Muscle layer of colon (tissue), 2 donors: ENCODE results near the gene HAL.
A peak's percentile ranks its signal among the peaks of the same experiment; 100 is the strongest.

ENCODE experiments used
- H3K27ac ChIP-seq: one replicate; pipeline ENCODE4 v1.7.0; 2013; ENCODE audit warnings: low read depth, mild to moderate bottlenecking, low read length, moderate library complexity
- H3K27me3 ChIP-seq, 2 donors: one replicate each; pipeline ENCODE4 v1.7.0; 2013; ENCODE audit warnings: low read length in 2 of 2, mild to moderate bottlenecking in 2 of 2; ENCODE audit not compliant: insufficient read depth in 2 of 2, control insufficient read depth in 1 of 2
- H3K36me3 ChIP-seq: one replicate; pipeline ENCODE4 v1.7.0; 2013; ENCODE audit warnings: mild to moderate bottlenecking, low read length; ENCODE audit not compliant: insufficient read depth
- H3K4me1 ChIP-seq: one replicate; pipeline ENCODE4 v1.7.0; 2013; ENCODE audit warnings: mild to moderate bottlenecking, low read length; ENCODE audit not compliant: insufficient read depth
- H3K4me3 ChIP-seq, 2 donors: one replicate each; pipeline ENCODE4 v1.7.0; 2013; ENCODE audit warnings: low read length in 2 of 2, low read depth in 1 of 2, mild to moderate bottlenecking in 1 of 2, moderate library complexity in 1 of 2
- H3K9ac ChIP-seq: one replicate; pipeline ENCODE4 v1.7.0; 2013; ENCODE audit warnings: low read length
- H3K9me3 ChIP-seq: one replicate; pipeline ENCODE4 v1.7.0; 2013; ENCODE audit warnings: mild to moderate bottlenecking, low read length
- donor health status: abdominal sarcoma.
- donor health status: Adenocarcinoma of cecum.

The HAL gene

DNA sequence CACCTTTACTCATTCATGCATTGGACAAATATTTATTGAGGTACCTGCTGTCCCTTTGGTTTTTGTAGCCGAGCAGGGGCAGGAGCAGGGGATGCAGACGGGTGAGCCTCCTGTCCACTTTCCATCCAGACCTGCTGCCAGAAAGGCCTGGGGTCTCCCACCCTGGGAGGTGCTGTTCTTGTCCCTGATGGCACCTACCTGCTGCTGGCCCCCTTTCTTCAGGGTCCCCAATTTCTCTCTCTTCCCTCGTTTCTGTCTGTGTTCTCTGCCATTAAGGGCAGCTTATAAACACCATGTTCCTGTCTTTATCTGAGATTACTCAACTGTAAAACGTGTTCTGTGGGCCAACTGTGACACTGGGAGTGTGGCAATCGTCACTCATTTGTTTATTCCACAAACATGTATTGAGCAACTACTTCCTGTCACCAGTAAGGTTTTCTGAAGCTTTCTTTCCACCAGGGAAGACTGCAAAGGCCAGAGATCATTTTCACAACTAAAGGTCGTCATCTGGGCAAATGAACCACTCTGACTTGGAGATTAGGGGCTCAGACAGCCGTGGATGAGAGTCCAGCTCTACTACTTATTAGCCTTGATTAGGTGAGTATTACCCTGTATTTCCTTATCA lies at the start of gene HAL:
Gene HAL, minus strand, starts transcription at position 311 of the 625 bp plus-strand sequence. CDS start 434 bp downstream, outside the sequence.
- Histone ChIP-seq H3K36me3 (peaks cover 5% of the 10 kb centered on the region), H3K4me1 (no peaks in the 10 kb centered on the region), H3K4me3 (no peak within 1 kb of the TSS), H3K27ac (no peak within 1 kb of the TSS), H3K9me3 (no peaks in the 10 kb centered on the region), H3K27me3 (no peaks in the 10 kb centered on the region), H3K9ac (no peak within 1 kb of the TSS)

GRCh38 chr12:96045566-96045965 lies 49.4 kb upstream of the HAL start:
- no peaks in the 10 kb centered on the region for H3K4me1 ChIP-seq
- H3K9me3 ChIP-seq = no peaks in the 10 kb centered on the region
- no peaks in the 10 kb centered on the region for H3K27me3 ChIP-seq
- H3K27ac ChIP-seq = no peak overlapping the region
- H3K9ac ChIP-seq = no peak overlapping the region
- H3K4me3 ChIP-seq = no peak overlapping the region
- no peaks in the 10 kb centered on the region for H3K36me3 ChIP-seq

- H3K27ac ChIP-seq = no peak overlapping the region
- no peaks in the 10 kb centered on the region for H3K4me1 ChIP-seq
- no peaks in the 10 kb centered on the region for H3K27me3 ChIP-seq
- no peak overlapping the region for H3K9ac ChIP-seq
- no peaks in the 10 kb centered on the region for H3K9me3 ChIP-seq
- H3K36me3 ChIP-seq = no peaks in the 10 kb centered on the region
- H3K4me3 ChIP-seq = no peak overlapping the region
Observed at GRCh38 chr12:96044943-96045290, 48.8 kb upstream of the HAL start.

- H3K9ac ChIP-seq = no peak overlapping the region
- no peaks in the 10 kb centered on the region for H3K36me3 ChIP-seq
- no peak overlapping the region for H3K4me3 ChIP-seq
- no peaks in the 10 kb centered on the region for H3K27me3 ChIP-seq
- H3K27ac ChIP-seq = no peak overlapping the region
- no peaks in the 10 kb centered on the region for H3K4me1 ChIP-seq
- H3K9me3 ChIP-seq = no peaks in the 10 kb centered on the region
Observed at GRCh38 chr12:96044017-96044942, 48.1 kb upstream of the HAL start.

GRCh38 chr12:96041181-96041580 lies 45.0 kb upstream of the HAL start:
- Histone ChIP-seq H3K36me3 (no peaks in the 10 kb centered on the region), H3K9me3 (no peaks in the 10 kb centered on the region), H3K4me3 (no peak overlapping the region), H3K27me3 (no peaks in the 10 kb centered on the region), H3K27ac (no peak overlapping the region), H3K4me1 (no peaks in the 10 kb centered on the region), H3K9ac (no peak overlapping the region)

DNA sequence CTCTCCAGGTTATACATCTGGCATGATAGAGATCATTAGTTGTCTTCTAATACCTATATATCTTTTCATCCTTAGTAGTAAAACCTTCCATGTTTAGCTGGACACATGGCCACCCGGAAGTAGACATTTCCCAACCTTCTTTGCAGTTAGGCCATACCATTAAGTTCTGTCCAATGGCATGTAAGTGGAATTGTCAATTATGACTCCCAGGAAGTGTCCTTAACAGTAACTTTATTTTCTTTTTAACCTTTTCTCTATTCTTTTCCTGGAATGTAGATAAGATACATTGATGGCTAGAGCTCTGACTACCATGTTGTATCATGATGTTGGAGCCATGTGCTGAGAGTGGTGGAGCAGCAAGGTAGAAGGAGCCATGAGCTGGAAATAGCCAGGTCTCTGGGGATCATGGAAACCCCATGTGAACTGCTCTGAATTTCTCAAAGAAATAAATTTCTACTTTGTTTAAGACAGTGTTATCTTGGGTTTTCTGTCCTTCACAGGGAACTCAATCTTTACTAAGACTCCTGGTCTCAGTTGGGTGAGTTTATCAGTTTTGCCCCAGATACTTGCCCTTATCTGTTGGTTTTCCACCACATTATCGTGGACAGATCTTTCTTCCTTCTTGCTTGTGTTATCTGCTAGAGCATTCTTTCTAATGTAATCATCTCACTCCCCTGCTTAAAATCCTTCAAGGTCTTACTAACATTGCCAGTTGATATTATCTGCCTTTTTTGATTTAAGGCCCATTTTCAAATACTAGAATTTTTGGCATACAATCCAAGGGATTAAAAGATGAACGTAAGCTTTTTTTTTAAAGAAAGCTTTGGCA lies 44.4 kb upstream of the HAL start:
- Histone ChIP-seq H3K9ac (no peak overlapping the region), H3K36me3 (no peaks in the 10 kb centered on the region), H3K27ac (no peak overlapping the region), H3K4me3 (no peak overlapping the region), H3K4me1 (no peaks in the 10 kb centered on the region), H3K9me3 (no peaks in the 10 kb centered on the region), H3K27me3 (no peaks in the 10 kb centered on the region)

GRCh38 chr12:96039516-96039915 lies 43.4 kb upstream of the HAL start:
- H3K27me3 ChIP-seq = no peaks in the 10 kb centered on the region
- no peak overlapping the region for H3K27ac ChIP-seq
- no peak overlapping the region for H3K4me3 ChIP-seq
- H3K4me1 ChIP-seq = no peaks in the 10 kb centered on the region
- no peaks in the 10 kb centered on the region for H3K9me3 ChIP-seq
- no peak overlapping the region for H3K9ac ChIP-seq
- H3K36me3 ChIP-seq = no peaks in the 10 kb centered on the region

GRCh38 chr12:96036765-96037455 lies 40.8 kb upstream of the HAL start:
- Histone ChIP-seq H3K36me3 (no peaks in the 10 kb centered on the region), H3K4me1 (peaks cover 11% of the 10 kb centered on the region), H3K9me3 (no peaks in the 10 kb centered on the region), H3K27ac (no peak overlapping the region), H3K27me3 (no peaks in the 10 kb centered on the region), H3K9ac (no peak overlapping the region), H3K4me3 (no peak overlapping the region)

DNA sequence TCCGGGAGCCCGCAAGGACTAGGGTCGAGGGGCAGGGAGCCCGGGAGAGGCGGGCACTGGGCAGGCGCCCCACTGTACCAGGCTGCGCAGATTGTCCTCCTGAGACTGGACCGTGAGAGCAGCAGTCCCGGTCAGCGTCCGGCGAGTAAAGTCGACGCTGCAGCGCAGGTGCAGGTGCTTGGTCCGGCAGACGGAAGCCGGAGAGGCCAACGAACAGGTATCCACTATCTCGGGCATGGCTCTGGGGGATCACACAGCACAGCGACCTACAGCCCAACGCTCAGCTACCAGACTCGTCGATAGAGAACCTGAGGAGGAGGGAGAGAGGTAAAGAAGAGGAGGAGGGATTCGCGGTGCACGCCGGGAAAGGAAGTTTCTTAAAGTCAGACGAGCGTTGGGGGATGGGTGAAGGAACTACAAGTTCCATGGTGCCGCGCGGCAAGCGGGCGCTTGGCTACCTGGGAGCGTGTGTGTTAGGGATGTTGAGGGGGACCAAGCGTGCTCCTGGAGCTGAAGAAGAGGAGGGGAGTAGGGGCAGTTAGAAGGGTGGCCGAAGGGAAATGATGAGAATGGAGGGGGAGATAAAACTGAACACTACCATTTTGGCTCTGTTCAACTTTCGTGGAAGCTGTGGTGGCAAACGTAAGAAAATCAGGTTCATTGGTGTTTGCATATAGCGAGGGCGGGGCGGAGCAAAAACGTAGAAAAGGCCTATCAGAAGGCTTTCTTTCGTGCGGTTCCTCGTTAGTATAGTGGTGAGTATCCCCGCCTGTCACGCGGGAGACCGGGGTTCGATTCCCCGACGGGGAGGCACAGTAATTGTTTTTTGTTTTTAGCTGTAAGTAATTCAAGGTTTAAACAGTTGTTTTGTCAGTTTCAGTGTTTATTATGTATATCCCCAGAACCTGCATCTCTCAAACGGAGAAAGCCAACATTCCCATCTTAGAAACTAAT lies 39.4 kb upstream of the HAL start, which contains the start of gene LTA4H:
Gene LTA4H, minus strand, starts transcription at position 305 of the 954 bp plus-strand sequence. Its CDS starts 68 bp downstream, at position 237.
- Histone ChIP-seq H3K27ac (peak within 1 kb of the TSS; percentile 57), H3K4me1 (peaks cover 11% of the 10 kb centered on the region), H3K36me3 (no peaks in the 10 kb centered on the region), H3K27me3 (no peaks in the 10 kb centered on the region), H3K9me3 (no peaks in the 10 kb centered on the region), H3K4me3 (peak within 1 kb of the TSS; percentile 76 to 98), H3K9ac (peak within 1 kb of the TSS; percentile 80)

DNA sequence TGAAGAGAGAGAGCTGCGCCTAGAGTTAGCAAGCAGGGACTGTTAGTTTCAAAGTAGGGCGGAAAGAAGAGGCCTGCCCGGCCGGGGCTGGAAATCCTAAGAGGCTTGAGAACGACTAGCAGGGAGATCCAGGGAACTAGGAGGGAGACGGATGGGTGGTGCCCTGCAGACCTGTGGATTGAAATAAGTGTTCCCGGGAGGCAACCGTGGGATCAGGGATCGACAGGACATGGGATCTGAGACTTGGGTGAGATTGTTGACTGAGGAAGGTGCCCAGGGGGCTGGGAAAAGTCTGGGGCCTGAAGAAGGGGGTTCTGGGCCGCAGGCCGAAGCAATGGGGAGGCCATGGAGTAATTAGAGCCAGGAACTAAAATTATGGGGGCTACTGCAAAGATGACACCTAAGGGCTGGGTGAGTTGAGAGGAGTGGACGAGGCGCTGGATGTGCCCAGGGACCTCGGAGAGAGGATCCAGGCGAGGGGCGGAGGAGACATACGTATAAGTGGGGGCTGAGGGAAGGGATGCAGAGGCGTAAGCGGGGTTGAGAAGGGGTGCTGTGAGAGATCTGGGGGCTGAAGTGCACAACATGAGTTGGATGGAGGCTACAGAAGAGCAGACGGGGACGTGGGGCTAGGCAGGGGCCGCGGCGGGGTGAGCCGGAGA lies 38.6 kb upstream of the HAL start:
- Histone ChIP-seq H3K4me3 (peak overlapping the region; percentile 76 to 98), H3K9ac (peak overlapping the region; percentile 80), H3K4me1 (peaks cover 11% of the 10 kb centered on the region), H3K27me3 (no peaks in the 10 kb centered on the region), H3K36me3 (no peaks in the 10 kb centered on the region), H3K27ac (peak overlapping the region; percentile 57), H3K9me3 (no peaks in the 10 kb centered on the region)
